Keratinocyte (primary cell): Measurements from ENCODE around the gene CCRL2. TPM values are rescaled to one million over a fixed set of nuclear protein-coding genes. Genes with fewer than 3 reads are reported as not detected.

Source experiments
- DNase-seq: peaks from one replicate; pipeline ENCODE4 v3.0.0-alpha.2; 2011; ENCODE audit warnings: low read depth, missing footprints, low spot score
- FAIRE-seq: peaks from 2 replicates; lab custom pipeline; 2011; peaks lifted over from hg19 to GRCh38; lab: Jason Lieb, UNC
- H2AFZ ChIP-seq: 2 replicates; pipeline ENCODE4 v1.6.0; 2012; ENCODE audit warnings: low read length, control low read depth, inconsistent platforms; ENCODE audit not compliant: control insufficient read depth
- H3K27ac ChIP-seq: 2 replicates; pipeline ENCODE4 v1.5.1; 2011; ENCODE audit warnings: low read length; ENCODE audit not compliant: control insufficient read depth, insufficient read depth
- H3K27me3 ChIP-seq: 3 replicates; pipeline ENCODE4 v1.6.0; 2011; ENCODE audit warnings: low read length; ENCODE audit not compliant: control insufficient read depth, insufficient read depth; ENCODE audit errors: extremely low read depth
- H3K36me3 ChIP-seq, 2 experiments: 2 replicates in 1 of 2; 3 replicates in 1 of 2; pipeline ENCODE4 v1.5.1; 2011; ENCODE audit warnings: low read length in 2 of 2, mild to moderate bottlenecking in 1 of 2; ENCODE audit not compliant: control insufficient read depth in 2 of 2, insufficient read depth in 2 of 2; ENCODE audit errors: extremely low read depth in 1 of 2
- H3K4me1 ChIP-seq: 3 replicates; pipeline ENCODE4 v1.5.1; 2011; ENCODE audit warnings: low read length; ENCODE audit not compliant: control insufficient read depth, insufficient read depth; ENCODE audit errors: extremely low read depth
- H3K4me2 ChIP-seq: 3 replicates; pipeline ENCODE4 v1.6.0; 2011; ENCODE audit warnings: low read depth, low read length; ENCODE audit not compliant: control insufficient read depth, insufficient read depth; ENCODE audit errors: extremely low read depth
- H3K4me3 ChIP-seq, 3 experiments: fragments of 200-600 bp in 1 of 3; sonication (generic) in 1 of 3; 2 replicates in 2 of 3; 3 replicates in 1 of 3; pipeline ENCODE4 v1.5.1; 2011 to 2016; ENCODE audit warnings: low read length in 3 of 3, mild to moderate bottlenecking in 3 of 3, control low read depth in 2 of 3, inconsistent platforms in 1 of 3, low read depth in 1 of 3, mixed read lengths in 1 of 3, mixed run types in 1 of 3, moderate library complexity in 1 of 3; ENCODE audit not compliant: control insufficient read depth in 2 of 3, insufficient read depth in 2 of 3; ENCODE audit errors: extremely low read depth in 1 of 3
- H3K79me2 ChIP-seq: 2 replicates; pipeline ENCODE4 v1.6.0; 2012; ENCODE audit warnings: low read length; ENCODE audit not compliant: control insufficient read depth, insufficient read depth
- H3K9ac ChIP-seq: 3 replicates; pipeline ENCODE4 v1.6.0; 2011; ENCODE audit warnings: low read length; ENCODE audit not compliant: control insufficient read depth, insufficient read depth; ENCODE audit errors: extremely low read depth
- H3K9me1 ChIP-seq: 3 replicates; pipeline ENCODE4 v1.6.0; 2011; ENCODE audit warnings: low read length; ENCODE audit not compliant: control insufficient read depth, insufficient read depth; ENCODE audit errors: extremely low read depth
- H3K9me3 ChIP-seq: 2 replicates; pipeline ENCODE4 v1.5.1; 2012; ENCODE audit warnings: low read depth, low read length; ENCODE audit not compliant: control insufficient read depth
- H4K20me1 ChIP-seq: 3 replicates; pipeline ENCODE4 v1.6.0; 2011; ENCODE audit warnings: low read length; ENCODE audit not compliant: control insufficient read depth, insufficient read depth; ENCODE audit errors: extremely low read depth
- CTCF ChIP-seq, 3 experiments: IDR thresholded peaks in 1 of 3; conservative IDR thresholded peaks in 1 of 3; optimal IDR thresholded peaks in 1 of 3; 2 replicates in 2 of 3; 3 replicates in 1 of 3; pipeline versions ENCODE3 to v1.5.1; 2011; ENCODE audit warnings: low read length in 3 of 3, mild to moderate bottlenecking in 3 of 3, moderate library complexity in 2 of 3, control low read depth in 1 of 3, inconsistent platforms in 1 of 3; ENCODE audit not compliant: insufficient read depth in 2 of 3; ENCODE audit errors: extremely low read depth in 1 of 3
- EZH2 ChIP-seq: IDR thresholded peaks from one replicate; pipeline ENCODE4 v1.6.1; 2012; ENCODE audit warnings: inconsistent platforms, mild to moderate bottlenecking, low read length, moderate library complexity
- dilution Hi-C: fragments of 300-500 bp; cut with MboI; formaldehyde crosslinking; loops from one replicate; pipeline ENCODE4 v1.7.0; 2020; ENCODE audit warnings: low sequenced_read_pairs; ENCODE audit not compliant: extremely low pct_ligation_motif_present
- polyA plus RNA-seq, 5 experiments: library from polyadenylated mRNA; depleted of rRNA in 3 of 5; stranded (reverse) in 3 of 5; stranded (forward) in 1 of 5; unstranded in 1 of 5; fragments of >200 nt; gene quantifications; 1 replicate in 1 of 5; 2 replicates in 3 of 5; 3 replicates in 1 of 5; pipeline versions ENCODE4 v1.2.1 to v1.2.3, GENCODE V29; 2011 to 2012; ENCODE audit warnings: missing spikeins in 2 of 5, low read depth in 1 of 5, low replicate concordance in 1 of 5

CCRL2 gene
- polyA plus RNA-seq, 1 donor (not counting 4 experiments of a cell fraction or from before 2014, with no cell fraction given): not detected

- Histone ChIP-seq H3K27ac (no peak overlapping the region), H2AFZ (no peak overlapping the region), H3K27me3 (peaks cover 7% of the 10 kb centered on the region), H3K4me2 (no peak overlapping the region), H3K4me1 (peaks cover 4% of the 10 kb centered on the region), H3K36me3 (no peaks in the 10 kb centered on the region), H3K79me2 (no peaks in the 10 kb centered on the region), H3K9ac (no peak overlapping the region), H3K4me3 (no peak overlapping the region), H4K20me1 (no peaks in the 10 kb centered on the region), H3K9me1 (no peaks in the 10 kb centered on the region), H3K9me3 (no peaks in the 10 kb centered on the region)
- no peak for TF ChIP-seq EZH2
- TF ChIP-seq CTCF (optimal IDR thresholded peaks at IDR 0.05 in 1 of 3, IDR thresholded peaks at IDR 0.05 in 1 of 3, conservative IDR thresholded peaks at IDR 0.05 in 1 of 3; ENCODE audit: extremely low read depth in 1 of 3, insufficient read depth in 2 of 3, low read length in 3 of 3): no peak
- dilution Hi-C loops: no loop called here
- FAIRE-seq (no peak), DNase-seq (no peak)
Observed at GRCh38 chr3:46374755-46375154, 32.3 kb upstream of the CCRL2 start.

DNA sequence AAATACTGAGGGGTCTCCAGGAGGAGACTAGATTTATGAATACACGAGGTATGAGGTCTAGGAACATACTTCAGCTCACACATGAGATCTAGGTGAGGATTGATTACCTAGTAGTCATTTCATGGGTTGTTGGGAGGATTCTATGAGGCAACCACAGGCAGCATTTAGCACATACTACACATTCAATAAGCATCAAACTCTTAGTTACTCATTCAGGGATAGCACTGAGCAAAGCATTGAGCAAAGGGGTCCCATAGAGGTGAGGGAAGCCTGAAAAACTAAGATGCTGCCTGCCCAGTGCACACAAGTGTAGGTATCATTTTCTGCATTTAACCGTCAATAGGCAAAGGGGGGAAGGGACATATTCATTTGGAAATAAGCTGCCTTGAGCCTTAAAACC is 31.8 kb upstream of the CCRL2 start:
- TF ChIP-seq EZH2 (no peak), CTCF (optimal IDR thresholded peaks at IDR 0.05 in 1 of 3, IDR thresholded peaks at IDR 0.05 in 1 of 3, conservative IDR thresholded peaks at IDR 0.05 in 1 of 3; ENCODE audit: extremely low read depth in 1 of 3, insufficient read depth in 2 of 3, low read length in 3 of 3) (no peak)
- Histone ChIP-seq H3K36me3 (no peaks in the 10 kb centered on the region), H3K9me1 (no peaks in the 10 kb centered on the region), H3K27ac (no peak overlapping the region), H3K4me3 (no peak overlapping the region), H3K9me3 (no peaks in the 10 kb centered on the region), H3K4me1 (peaks cover 6% of the 10 kb centered on the region), H2AFZ (no peak overlapping the region), H3K9ac (no peak overlapping the region), H3K79me2 (no peaks in the 10 kb centered on the region), H3K27me3 (peaks cover 7% of the 10 kb centered on the region), H3K4me2 (no peak overlapping the region), H4K20me1 (no peaks in the 10 kb centered on the region)
- FAIRE-seq (no peak), DNase-seq (no peak)
- dilution Hi-C loops: no loop called here
